Measurements from ENCODE around the gene NIM1K.
"Not testable (repeated sequence)": the region's sequence is repeated elsewhere in the genome, so short reads cannot be mapped to it uniquely, and the experiment has no call there.

Gene NIM1K

GRCh38 chr5:43191740-43192557 is at the start of gene NIM1K:
Gene NIM1K, plus strand, starts transcription at chr5:43192225. Its CDS starts 53,551 bp downstream, at chr5:43245776.
- peak; percentile 84 for DNase-seq (ENCODE audit: low spot score)

- DNase-seq (ENCODE audit: low spot score): peak; percentile 8
Observed at GRCh38 chr5:43145071-43145470, 47.0 kb upstream of the NIM1K start.

GRCh38 chr5:43146958-43147357 is 45.1 kb upstream of the NIM1K start:
- no peak for DNase-seq (ENCODE audit: low spot score)

DNA sequence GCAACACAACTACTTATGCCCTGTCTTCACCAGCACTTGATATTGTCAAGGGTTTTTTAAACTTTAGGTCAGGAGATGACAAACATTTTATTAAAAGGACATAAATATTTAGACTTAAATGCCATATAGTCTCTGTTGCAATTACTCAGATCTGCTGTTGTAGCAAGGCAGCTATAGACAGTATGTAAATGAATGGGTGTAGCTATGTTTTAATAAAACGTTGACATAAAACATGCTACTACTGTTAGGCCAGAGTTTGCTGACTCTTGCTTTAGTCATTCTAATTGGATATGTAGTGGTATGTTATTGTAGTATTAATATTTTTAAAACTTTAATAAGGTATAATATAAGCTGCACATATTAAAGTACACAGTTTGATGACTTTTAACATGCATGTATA is 43.6 kb upstream of the NIM1K start:
- DNase-seq (ENCODE audit: low spot score): no peak

DNA sequence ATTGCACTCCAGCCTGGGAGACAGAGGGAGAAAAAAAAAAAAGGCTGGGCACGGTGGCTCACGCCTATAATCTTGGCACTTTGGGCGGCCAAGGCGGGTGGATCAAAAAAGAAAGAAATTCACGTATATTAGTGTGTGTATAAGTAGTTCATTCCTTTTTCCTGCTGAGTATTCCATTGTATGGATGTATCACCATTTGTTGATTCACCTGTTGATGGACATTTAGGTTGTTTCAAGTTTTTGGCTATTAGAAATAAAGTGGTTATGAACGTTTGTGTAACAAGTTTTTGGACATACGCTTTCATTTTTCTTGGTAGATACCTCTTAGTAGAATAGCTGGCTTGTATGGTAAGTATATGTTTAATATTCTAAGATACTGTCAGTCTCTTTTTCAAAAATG is 42.8 kb upstream of the NIM1K start:
- no peak for DNase-seq (ENCODE audit: low spot score)

DNA sequence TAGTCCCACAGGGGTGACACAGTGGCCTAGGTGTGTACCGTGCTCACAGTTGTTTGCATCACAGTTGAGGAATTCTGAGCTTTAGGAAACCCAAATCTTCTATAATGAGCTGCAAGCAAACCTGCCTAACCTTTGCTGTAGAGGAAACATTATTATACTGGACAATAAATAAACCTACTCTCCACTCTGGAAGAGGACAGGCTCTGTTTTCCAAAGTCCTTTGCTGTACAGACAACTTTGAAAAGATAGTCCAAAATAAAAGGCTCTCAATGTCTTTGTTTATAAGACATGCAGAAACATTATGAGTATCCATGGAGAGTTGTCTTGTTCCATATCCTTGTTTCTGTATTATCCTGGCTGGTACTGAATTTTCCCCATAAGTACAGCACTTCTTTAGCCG is 42.0 kb upstream of the NIM1K start:
- DNase-seq (ENCODE audit: low spot score): no peak

GRCh38 chr5:43150748-43151147 is 41.3 kb upstream of the NIM1K start:
- no peak for DNase-seq (ENCODE audit: low spot score)

DNA sequence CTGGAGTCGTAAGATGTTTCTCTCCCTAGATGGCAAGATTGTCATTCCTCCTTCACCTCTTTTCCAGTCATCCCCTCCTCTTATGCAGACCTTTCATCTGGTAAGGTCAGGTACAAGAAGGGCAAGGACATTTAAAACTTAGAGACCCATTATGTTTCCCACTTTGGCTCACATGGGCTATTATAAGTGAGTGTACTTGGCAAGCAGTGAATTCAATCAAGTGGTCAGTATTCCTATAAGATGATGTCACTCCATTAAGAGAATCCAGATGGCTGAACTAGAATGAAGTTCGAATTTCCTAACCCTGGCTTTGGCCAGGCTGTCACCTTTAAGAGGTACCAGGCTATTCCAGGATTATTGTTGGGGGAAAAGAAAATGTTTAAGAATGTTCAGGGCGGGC is 39.1 kb upstream of the NIM1K start:
- no peak for DNase-seq (ENCODE audit: low spot score)

DNA sequence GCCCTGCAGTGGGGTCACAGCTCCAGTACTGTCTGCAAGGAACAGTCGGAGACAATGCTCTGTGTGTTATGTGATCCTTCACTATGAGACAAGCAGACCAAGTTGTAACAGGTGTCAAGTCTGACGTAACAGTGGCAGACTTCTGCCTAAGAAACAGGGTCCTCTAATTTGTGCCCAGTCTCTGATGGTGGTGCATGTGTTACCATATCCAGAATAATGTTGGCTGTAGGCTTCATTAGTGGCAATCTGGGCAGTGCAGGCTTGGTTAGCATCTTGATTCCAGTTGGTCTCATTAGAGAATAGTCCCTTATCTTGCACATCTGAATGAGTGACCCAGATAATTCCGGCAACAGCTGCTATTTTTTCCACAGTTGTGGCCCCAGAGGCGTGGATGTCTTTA is 37.6 kb upstream of the NIM1K start:
- no peak for DNase-seq (ENCODE audit: low spot score)

GRCh38 chr5:43155394-43156096 is 36.5 kb upstream of the NIM1K start:
- DNase-seq (ENCODE audit: low spot score): peak; percentile 21

DNA sequence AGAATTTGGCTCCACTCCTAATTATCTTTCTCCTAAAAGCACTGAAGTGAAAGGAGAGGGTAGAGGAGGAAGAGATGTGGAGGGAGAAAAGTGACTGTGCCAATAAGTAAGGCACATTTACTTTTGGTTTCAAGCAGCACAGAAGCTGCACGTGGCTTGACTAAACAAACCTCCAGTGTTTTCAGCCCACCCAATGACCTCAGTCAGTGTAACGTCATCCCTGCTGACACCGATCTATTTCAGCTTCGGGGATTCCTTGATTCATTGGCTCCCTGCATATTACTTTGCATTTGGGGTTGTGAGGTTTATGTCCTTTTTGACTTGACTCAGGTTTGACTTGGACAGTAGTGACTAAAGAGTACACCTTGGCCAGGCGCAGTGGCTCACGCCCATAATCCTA is 35.6 kb upstream of the NIM1K start:
- no peak for DNase-seq (ENCODE audit: low spot score)

GRCh38 chr5:43157068-43157467 is 35.0 kb upstream of the NIM1K start:
- no peak for DNase-seq (ENCODE audit: low spot score)

- DNase-seq (ENCODE audit: low spot score): no peak
Observed at GRCh38 chr5:43161244-43161643, 30.8 kb upstream of the NIM1K start.

- not testable (repeated sequence) for DNase-seq (ENCODE audit: low spot score)
Observed at GRCh38 chr5:43164801-43165200, 27.2 kb upstream of the NIM1K start.

DNA sequence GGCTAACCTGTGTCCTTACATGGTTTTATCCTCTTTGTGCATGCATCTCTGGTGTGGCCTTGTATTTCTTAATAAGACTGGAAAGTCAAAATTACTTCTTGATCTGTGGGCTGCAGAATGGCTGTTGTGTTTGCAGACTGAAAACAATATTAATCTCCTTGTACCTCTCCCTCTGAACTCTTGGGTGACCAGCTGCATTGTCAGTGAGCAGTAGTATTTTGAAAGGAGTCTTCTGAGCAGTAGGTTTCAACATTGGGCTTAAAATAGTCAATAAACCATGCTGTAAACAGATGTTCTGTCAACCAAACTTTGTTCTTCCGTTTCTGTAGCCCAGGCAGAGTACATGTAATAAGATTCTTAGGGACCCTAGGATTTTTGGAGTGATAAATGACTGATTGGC is 26.7 kb upstream of the NIM1K start:
- DNase-seq (ENCODE audit: low spot score): no peak

DNA sequence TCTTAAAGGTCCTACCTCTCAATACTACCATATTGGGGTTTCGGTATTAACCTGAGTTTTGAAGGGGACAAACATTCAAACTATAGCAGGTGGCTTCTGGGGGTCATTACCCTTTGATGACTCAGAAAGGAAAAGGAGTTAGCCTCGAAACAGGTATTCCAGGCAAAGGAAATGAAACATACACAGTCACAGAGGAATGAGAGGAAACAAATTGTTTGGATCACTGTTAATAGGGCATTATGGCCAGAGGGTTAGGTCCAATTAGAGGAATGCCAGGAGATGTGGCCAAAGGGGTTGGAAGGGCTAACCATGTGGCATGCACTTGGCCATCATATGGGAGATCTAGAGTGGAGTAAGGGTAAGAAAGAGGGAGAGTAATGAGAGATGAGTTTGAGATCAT is 23.9 kb upstream of the NIM1K start:
- no peak for DNase-seq (ENCODE audit: low spot score)

GRCh38 chr5:43171451-43171850 is 20.6 kb upstream of the NIM1K start:
- no peak for DNase-seq (ENCODE audit: low spot score)

GRCh38 chr5:43171926-43172325 is 20.1 kb upstream of the NIM1K start:
- DNase-seq (ENCODE audit: low spot score): no peak

DNA sequence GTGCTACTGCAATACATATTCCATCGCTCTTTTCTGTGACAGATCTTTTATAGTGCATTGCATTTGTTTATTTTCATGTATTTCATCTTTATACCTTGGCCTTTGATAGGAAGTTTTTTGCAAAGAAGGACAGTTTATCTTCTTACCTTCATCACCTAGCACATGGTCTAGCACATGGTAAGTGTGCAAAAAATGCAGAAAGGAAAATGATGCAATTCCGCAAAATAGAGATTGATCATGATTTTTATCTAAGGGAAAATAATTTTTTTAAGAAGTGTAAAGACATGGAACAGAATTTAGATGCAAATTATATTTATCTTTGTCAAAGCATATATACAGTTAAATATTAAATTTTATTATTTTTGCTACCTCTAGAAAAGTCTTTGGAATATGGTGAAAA is 19.2 kb upstream of the NIM1K start:
- DNase-seq (ENCODE audit: low spot score): no peak

- DNase-seq (ENCODE audit: low spot score): no peak
Observed at GRCh38 chr5:43174586-43174985, 17.4 kb upstream of the NIM1K start.

- no peak for DNase-seq (ENCODE audit: low spot score)
Observed at GRCh38 chr5:43179836-43180235, 12.2 kb upstream of the NIM1K start.

- DNase-seq (ENCODE audit: low spot score): no peak
Observed at GRCh38 chr5:43182421-43182820, 9.6 kb upstream of the NIM1K start.

- not testable (repeated sequence) for DNase-seq (ENCODE audit: low spot score)
Observed at GRCh38 chr5:43183101-43183500, 8.9 kb upstream of the NIM1K start.
